ENCODE data around the gene APCDD1L.
"Not testable (repeated sequence)": the region's sequence is repeated elsewhere in the genome, so short reads cannot be mapped to it uniquely, and the experiment has no call there.

The APCDD1L gene

DNA sequence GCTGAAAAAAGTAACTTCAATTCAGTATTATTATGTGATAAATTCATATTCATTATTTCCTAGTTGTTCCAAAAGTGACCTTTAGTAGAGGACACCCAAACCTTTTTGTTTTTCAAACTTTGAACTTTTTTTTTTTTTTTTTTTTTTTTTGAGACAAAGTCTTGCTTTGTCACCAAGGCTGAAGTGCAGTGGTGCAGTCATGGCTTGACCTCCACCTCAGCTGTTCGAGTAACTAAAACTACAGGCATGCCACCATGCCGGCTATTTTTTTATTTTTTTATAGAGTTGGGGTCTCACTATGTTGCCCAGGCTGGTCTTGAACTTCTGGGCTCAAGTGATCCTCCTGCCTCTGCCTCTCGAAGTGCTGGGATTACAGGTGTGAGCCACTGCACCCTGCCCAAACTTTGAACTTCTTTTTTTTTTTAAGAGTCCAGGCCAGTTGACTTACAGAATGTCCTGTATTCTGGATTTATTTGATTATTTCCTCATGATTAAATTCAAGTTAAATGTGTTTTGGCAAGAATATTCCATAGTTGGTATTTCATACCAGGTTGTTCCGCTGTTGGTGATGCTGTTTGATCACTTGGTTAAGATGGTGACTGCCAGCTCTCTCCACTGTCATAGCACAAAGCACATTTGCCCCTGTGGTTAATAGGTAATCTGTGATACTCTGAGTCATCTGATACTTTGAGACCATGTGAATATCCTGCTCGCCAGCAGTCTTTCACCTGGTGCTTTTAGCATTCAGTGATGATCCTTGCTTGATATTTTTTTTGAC is 78.1 kb downstream of the APCDD1L start:
- DNase-seq, result no peak

DNA sequence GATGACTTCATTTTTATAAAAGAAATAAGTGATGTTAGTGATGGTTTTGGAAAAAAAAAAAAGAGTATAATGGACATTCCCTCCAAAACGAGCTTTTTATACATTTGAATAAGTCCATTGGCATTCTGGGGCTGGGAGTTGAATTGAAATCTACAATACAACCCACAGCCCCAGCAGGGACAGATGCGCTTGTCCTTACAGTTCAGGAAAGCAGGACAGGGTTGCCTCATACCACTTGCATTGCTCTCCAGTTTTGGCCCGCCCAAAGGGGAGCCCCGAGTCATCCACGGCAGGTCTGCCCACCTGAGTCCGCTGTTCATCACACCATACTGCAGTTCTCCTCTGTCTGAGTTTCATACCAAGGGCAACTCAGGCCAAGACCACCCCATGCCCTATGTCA is 80.0 kb downstream of the APCDD1L start:
- DNase-seq, result no peak

DNA sequence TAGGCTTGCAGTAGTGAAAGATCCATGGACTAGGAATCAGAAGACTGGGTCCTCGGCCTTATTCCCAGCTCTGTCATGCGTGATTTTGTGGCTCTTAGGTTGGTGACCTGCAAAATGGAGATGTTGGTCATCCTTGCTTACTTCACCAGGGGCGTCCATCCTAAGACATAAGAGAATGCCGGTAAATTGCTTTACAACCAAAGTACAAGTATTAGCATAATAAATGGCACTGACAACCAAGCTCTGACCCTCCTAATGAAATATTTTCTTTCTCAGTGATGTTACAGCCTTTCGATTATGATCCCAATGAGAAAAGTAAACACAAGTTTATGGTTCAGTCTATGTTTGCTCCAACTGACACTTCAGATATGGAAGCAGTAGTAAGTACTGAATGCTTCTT is 80.9 kb downstream of the APCDD1L start:
- DNase-seq, result no peak

DNA sequence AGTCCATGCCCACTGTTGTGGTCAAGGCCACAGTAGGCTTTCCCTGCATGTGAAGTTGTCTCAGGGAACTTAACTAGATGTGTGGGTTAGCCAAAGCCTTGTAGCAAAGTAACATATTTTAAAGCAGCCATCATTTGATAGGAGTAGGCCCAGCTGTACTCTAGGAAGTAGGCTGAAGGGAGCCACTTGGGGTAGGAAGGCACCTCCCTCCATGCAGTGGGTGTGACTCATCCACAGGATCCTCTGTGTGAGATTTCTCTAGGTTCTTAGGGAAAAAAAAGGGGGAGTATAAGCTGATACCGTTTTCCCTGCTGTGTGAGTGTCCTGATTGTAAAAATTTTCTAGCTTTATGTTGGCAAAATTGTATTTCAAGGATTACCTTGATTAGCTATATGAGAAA is 81.4 kb downstream of the APCDD1L start:
- DNase-seq, result no peak

DNA sequence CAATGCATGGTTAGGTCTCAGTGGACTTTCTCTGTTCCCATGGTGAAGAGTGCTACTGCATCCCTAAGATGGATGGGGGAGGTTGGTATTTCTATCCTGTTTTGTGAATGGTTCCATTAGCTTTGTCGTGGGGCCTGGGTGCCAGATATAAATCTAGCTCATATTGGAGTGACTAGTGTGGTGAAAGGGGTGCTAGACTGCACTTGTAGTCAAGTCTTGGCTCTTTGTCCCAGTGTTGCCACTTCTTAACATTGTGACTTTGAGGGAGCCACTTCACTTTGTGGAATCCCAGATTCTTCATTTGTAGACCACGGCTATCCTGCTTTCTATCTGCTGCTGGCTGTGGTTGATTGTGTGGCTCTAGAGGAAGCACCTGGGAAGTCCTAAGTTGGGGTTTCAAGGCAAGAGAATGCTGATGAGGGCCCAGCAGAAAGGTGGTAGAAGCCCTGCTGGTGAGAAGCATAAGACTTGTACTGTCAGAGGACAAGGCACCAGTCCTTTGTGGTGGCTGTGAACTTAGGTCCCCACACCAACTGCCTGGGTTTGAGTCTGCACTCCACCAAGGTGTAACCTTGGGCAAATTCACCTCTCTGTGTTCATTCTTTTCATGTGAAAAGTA is 82.1 kb downstream of the APCDD1L start:
- DNase-seq, result no peak

DNA sequence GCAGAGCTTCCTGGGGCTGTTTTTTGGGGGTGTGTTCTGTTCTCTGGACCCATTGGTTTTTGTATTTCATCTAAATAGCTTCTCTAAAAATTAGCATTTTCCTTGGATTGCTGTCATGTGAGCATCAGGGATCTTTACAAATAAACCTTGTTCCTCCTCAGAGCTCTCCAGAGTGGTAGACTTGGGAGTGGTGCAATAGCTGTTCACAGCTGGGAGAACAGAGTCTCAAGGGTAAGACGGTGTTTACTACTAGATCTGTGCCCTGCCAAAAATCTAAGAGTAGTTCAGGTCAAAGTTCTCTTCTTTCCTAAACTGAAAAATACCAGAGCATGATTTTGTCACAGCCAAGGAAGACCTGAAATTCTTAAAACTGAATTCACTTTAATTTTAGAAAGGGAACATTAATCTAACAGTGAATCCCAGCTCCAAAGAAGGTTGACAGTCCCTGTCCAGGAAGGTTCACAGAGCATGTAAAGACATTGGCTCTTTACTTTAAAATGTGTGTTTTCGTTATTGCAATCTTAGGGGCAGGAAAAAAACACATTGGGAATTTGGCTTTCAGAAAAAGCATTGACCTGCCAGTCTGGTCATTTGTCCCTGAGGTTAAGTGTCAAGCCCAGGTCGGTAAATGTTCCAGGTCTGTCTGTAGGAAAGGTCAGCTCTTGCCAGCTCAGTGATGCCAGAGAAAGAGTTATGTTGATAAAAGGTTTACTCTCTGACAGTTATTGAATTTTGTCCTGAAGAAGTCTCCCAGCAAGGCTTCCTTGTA is 82.8 kb downstream of the APCDD1L start:
- DNase-seq, result no peak

DNA sequence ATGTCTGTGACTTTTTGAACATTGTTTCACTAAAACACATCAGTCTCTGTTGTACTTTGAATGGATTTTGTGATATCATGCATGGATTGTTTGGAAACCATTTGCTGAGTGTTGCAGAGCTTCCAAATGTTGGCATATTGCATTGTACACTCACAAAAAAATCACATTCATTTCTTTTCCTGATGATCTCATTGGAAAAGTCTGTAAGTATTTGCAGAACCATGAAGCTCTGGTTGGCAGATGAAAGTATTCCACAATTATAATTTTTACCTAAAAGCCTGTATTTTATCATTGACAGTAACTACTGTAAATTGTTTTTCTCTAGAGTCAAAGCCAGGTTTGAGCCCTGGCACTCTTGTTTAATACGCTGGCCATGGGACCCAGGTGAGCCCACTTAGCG is 84.1 kb downstream of the APCDD1L start:
- DNase-seq, result no peak

DNA sequence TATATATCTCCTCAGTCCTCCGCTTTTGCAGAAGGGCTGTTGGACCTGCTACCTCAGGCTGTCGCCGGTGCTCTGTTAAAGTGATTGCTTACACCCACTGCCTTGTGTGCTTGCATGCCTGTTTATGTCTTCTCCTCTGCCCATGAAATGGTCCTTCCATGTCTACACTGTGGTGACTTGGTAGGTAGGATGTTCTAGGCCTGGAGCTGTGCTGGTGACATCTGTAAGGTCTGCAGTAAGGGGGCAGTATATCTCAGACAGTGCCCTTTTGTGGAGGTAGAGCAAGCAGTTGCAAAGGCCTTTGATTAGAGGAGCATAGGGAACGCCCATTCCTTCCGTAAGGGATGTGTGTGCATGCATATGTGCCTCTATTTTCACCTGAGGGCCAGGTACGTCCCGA is 85.9 kb downstream of the APCDD1L start:
- no peak for DNase-seq

DNA sequence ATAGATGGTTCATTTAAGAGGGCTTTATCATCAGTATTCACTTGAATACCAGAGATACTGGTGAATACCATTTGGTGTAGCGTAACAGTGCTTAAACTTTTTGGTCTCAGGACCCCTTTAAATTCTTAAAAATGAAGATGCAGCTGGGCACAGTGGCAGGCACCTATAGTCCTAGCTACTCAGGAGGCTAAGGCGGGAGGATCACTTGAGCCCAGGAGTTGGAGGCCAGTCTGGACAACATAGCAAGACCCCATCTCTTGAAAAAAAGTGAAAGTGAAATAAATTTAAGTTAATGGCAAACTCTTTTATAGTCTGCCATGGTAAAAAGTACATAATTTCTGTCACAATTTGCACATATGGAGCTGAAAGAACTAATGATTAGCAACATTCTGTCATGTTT is 86.8 kb downstream of the APCDD1L start:
- no peak for DNase-seq

DNA sequence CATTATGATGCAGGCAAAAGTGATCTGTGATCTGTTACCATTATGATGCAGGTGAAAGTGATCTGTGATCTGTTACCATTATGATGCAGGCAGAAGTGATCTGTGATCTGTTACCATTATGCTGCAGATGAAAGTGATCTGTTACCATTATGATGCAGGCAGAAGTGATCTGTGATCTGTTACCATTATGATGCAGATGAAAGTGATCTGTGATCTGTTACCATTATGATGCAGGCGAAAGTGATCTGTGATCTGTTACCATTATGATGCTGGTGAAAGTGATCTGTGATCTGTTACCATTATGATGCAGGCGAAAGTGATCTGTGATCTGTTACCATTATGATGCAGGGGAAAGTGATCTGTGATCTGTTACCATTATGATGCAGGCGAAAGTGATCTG is 87.6 kb downstream of the APCDD1L start:
- DNase-seq, result not testable (repeated sequence)

DNA sequence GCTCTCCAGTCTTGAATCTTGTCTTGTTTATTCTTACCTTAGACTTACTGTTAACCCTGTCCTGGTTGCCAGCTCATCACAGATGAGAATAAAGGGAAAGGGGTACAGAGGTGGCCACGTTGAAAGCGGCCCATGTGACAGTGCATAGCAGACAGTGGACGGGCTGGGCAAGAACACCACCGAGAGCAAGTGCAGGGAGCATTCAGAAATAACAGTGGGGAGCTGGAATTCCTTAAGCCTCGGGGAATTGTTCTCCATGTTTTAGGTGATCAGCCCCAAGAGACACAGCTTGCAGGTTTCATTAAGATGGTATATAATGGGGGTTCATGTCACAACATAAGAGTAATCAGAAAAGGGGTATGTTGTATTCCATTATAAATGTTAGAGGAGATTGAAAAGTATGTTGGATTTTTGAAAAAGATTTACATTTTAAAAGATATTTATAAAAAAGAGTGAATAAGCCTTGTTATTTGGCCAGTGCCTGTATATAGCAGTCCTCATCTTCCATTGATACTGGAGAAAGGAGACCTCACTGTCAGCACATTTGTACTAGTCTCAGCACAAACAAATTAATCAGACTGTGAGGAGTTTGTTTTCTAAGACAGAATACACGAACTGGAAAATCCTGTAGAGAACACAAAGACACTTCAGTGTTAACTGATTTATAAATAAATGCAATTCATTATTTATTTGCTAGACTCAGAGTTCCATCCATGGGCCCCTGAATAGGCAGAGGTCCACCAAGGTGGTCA is 90.8 kb downstream of the APCDD1L start:
- no peak for DNase-seq

DNA sequence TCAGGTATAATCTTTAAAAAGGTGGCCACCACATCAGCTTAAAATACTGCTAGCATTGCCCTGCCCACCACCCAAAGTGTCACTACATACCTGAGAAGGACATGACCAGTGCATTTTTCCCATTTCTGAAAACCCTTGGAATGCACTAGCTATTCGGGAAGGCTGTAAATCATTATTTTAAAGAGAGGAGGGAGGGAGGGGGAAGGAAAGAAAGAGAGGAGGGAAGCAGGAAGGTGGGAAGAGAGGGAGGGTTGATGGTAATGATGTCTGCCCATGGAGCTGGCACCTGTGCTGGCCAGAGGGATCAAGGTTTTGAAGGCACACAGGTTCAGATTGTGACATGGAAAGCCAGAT is 93.7 kb downstream of the APCDD1L start:
- no peak for DNase-seq

DNA sequence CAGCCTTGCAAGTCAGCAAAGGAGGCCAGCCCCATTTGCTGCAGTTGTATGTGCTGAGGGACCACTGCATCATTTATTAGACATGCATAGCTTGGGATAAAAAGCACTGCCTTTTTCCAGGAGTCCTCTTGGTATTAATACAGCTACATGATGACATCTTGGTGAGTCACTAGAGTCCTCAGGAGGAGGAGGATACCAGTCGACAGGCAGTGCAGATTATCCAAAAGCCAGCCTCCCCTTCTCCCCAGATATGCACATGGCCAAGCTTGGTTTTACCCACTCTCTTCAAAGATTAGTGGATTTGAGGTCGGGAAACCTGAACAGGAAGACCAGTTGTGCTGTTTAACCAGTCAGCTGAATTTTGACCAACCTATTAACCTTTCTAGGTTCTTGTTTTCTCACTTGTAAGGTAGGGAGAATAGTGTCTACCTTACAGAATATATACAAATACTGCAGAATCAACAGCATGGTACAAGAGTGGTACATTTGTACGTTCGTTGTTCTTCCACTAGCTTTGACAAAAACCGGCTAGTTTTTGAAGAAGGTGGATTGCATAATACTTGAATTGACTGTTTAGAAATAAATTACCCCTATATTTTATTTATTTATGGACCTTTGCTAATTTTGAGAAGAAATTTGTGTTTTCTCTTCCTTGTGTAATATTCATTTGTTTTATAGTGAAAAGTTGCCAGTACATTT is 94.3 kb downstream of the APCDD1L start:
- DNase-seq, result no peak

DNA sequence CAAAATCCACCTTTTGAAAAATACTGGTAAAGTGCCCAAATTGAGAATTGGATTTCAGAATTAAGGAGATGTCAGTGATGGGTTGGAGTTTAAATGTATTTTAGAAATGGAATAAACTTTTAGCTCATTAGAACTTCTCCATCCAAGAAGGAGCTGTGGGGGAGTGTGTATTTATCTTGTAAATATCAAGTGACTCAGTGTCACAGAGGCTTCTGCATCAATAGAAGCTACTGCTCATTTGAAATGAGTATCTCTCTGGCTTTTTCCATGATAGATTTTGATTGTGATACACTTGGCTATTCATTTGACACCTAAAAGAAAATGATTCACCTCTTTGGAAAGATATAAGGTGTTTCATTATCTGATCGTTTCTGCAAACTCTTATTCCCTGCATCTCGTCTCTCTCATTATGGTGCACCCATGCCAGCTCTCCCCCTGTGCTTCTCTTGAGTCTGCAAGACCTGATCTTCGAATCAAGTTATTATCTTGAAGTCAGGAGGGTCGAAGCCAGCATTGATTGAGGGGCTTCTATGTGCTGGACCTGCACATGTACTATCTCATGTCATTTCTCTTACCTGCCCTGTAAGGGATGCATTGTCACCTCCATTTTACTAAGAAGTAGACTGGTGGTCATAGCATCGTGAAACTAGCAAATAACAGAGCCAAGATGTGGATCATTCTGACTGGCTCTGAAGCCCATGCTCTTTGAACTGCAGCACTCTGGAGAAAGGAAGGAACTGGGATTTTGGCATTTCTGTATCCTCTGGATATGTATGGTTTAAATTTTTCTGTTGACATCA is 96.0 kb downstream of the APCDD1L start:
- no peak for DNase-seq

DNA sequence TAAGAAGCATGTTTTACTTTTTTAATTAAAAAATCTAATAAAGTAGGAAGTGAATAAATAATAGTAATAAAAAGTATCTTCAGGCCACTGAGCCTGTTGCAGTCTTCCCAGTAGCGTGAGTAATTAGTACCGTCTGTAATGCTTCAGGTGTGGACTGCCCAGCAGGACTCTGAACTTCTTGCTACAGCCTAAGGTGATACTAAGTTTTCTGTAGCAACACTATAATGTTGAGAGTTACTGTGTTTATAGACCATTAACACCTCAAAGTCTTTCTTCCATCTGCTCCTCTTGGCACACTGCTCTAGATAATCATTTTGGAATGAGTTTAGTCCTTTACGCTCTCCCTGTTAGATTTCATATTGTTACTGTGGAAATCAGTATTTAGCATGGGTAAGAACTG is 97.8 kb downstream of the APCDD1L start:
- DNase-seq, result no peak

DNA sequence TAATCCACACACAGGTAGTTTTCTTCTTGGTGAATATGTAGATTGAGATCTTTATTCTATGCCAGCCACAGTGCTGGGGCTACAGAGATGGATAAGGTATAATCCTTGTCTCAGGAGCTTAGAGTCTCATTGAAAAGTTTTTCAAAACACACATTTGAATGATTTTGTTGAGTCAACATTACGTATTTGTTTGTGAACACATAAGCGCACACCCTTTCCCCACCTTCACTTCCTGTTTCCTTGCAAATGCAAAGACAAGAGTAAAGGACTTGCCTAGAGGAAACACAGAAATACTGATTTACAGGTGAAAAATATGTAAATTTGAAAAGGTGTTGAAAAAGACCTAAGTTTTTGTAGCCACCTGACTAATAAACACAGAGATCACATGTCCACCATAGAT is 98.4 kb downstream of the APCDD1L start:
- no peak for DNase-seq

DNA sequence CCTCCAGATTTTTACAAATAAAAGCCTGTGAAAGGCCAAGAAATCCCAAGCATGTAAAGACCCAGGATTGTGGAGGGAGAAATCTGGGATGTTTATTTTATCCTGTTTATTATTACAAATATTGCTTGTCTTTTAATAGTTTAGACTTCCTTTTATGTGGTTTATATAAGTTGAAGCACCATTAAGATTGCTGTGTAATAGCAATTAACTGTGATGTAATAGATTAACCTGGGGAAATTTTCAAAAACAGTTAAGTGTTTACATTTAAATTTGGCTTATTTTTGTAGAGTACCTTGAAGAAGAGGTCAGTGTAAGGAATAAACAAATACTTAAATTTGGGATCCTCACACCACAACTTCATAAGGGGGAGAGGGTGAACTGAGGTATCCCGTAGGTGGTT is 99.1 kb downstream of the APCDD1L start:
- DNase-seq, result no peak

DNA sequence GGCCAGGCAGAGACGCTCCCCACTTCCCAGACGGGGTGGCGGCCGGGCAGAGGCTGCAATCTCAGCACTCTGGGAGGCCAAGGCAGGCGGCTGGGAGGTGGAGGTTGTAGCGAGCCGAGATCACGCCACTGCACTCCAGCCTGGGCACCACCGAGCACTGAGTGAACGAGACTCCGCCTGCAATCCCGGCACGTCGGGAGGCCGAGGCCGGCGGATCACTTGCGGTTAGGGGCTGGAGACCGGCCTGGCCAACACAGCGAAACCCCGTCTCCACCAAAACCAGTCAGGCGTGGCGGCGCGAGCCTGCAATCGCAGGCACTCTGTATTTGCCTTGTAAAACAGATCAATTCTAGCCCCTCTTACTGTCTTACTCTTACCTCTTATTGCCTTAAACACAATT is 100.4 kb downstream of the APCDD1L start:
- not testable (repeated sequence) for DNase-seq

DNA sequence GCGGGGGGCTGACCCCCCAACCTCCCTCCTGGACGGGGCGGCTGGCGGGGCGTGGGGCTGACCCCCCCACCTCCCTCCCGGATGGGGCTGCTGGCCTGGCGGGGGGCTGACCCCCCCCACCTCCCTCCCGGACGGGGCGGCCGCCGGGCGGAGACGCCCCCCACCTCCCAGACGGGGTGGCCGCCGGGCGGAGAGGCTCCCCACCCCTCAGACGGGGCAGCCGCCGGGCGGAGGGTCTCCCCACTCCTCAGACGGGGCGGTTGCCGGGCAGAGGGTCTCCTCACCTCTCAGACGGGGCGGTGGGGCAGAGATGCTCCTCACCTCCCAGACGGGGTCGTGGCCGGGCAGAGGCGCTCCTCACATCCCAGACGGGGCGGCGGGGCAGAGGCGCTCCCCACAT is 101.0 kb downstream of the APCDD1L start:
- DNase-seq, result not testable (repeated sequence)
